ENCODE measurements around the gene GBF1.
A peak's percentile ranks its signal among the peaks of the same experiment; 100 is the strongest.

The GBF1 gene

GRCh38 chr10:102309236-102309635, 63.9 kb downstream of the GBF1 start:
- no peak for DNase-seq

- no peak for DNase-seq
These were observed 64.6 kb downstream of the GBF1 start for GRCh38 chr10:102309916-102310315.

GRCh38 chr10:102310361-102311024, 65.2 kb downstream of the GBF1 start:
- no peak for DNase-seq

DNA sequence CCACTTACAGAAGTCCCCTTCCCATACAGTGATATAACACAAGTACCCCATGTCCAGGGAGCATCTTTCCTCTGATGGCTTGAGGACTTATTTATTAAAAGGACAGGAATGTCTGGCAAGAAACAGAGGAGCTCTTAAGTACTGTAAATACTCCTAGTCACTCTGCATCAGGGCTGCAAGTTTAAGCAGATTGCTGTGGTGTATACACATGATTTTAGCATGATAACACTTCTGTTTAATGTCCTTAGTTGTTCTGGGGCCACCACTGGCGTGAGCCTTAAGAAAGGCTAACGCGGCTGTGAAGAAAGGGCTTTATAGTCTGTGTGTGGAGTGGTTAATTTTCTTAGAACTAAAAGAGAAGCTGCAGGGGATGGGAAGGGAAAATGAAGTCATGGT, 65.7 kb downstream of the GBF1 start:
- no peak for DNase-seq

DNA sequence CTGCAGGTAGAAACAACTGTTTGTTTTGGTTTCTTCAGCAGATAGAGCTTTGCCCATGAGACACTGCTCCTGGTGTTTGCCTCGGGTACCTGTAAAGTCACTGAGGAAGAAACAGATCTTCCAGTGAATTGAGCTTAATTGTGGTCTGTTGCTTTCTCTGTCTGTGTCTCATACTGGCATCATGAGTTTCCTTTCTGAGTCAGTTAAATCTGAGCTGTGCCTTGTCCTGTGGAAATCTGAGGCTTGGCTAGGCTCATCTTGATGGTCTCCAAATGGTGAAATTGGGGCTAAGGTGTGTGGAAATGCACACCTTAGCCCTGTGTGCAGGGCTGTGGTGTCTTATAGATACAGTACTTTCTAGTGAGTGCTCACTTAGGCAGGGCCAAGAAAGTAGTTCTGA, 67.4 kb downstream of the GBF1 start:
- no peak for DNase-seq

DNA sequence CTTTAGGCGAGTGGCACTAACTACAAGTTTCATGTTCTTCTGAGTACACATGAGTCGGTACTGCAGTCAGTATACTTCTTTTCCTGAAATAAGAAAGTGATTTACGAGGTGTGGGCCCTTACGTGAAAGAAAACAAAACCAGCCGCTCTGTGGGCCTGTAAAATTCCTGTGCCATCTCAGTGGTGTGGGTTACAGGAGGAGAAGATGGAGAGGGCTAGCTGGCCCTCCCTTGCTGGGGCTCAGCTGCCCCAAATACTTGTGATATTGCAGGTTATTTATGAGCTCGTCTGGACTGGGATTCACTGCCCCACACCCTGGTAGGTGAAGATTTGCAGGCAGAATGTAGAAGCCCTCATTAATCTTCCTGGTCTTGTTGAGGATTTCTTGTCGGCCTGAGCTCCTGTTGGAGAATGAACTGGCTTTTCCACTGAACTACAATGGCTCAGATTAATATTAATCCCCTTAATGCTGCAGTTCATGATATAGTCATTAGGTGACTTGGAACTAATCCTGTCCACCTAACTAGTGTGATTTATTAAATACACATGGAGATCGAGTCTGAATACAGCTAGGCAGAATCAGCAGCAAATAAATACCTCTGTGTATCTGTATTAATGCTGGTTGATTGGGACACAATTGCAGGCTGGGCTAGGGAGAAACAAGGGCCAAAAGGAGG, 68.0 kb downstream of the GBF1 start:
- no peak for DNase-seq

- no peak for DNase-seq
These were observed 69.5 kb downstream of the GBF1 start for GRCh38 chr10:102314801-102315200.

DNA sequence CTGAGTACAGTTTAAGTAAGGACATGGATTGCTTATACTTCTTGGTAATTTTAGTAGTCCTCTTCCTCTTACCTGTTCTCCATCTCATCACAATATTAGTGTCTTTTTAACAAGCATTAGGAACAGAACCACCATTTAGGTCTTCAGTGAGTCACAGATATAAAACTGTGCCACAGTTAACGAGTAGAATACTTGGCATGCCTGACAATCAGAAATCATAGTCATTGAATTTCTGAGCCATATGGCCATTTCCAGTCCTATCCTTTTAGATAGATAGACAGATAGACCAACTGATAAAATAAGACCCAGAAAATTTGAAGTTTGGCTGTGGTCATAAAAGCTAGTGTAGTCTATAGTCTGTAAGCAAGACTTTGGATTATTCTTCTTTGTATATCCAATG, 71.1 kb downstream of the GBF1 start:
- DNase-seq: no peak

GRCh38 chr10:102322914-102323313, 77.6 kb downstream of the GBF1 start:
- DNase-seq: no peak

GRCh38 chr10:102324061-102324460, 78.7 kb downstream of the GBF1 start:
- no peak for DNase-seq

DNA sequence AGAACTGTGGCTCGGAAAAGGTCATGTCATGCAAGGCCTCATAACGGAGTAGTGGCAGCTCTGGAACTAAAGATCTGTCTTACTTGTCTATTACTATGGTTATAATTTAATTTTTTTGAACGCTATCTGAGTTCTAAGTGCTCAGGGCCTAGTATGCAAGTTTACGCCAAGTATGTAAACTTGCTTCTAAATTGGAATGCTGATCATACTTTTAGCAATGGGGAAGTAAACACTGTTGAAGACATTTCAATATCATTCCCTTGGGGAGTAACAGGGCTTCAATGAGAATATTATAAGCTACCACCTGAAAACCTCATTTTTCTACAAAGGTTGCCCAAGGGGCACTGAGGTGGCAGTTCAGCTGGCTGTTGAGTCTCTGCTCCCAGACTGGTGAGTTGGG, 80.7 kb downstream of the GBF1 start:
- DNase-seq: no peak

- DNase-seq: no peak
These were observed 81.7 kb downstream of the GBF1 start for GRCh38 chr10:102327002-102327401.

DNA sequence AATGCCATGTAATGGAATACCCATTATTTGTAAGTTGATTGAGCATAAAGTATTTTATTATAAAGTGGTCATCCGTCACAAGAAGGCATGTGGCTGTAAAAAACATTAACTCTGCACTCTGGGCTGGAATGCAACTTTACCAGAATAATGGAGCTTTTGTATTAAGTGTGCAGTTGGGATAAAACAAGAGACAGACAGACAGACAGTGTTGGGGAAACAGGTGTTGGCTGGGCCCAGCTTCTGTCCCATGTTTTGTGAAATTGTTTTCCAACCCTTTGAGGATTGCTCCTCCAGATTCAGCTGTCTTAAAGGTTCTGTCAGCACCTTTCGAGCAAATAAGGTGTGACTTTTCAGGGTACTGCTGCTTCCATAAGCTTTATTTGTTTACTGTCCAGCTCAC, 82.3 kb downstream of the GBF1 start:
- DNase-seq: no peak

DNA sequence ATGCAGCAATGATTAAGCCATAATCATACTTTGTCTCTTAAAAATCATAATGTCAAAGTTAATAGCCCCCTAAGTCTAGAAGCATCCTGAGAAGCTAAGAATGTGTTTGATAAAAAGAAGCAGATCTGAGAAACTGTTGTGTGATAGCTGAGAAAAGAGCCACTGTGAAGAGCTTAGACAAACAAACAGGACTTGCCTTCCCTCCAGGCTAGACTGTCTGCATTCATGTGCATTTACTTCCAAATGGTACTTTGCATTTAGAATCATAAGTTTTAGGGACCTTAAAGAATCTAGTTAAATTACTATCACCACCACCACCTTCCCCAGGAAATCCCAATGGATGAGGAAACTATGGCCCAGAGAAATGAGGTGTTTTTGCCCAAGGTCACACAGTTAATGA, 87.4 kb downstream of the GBF1 start:
- no peak for DNase-seq

- DNase-seq: no peak
These were observed 88.8 kb downstream of the GBF1 start for GRCh38 chr10:102334101-102334500.

DNA sequence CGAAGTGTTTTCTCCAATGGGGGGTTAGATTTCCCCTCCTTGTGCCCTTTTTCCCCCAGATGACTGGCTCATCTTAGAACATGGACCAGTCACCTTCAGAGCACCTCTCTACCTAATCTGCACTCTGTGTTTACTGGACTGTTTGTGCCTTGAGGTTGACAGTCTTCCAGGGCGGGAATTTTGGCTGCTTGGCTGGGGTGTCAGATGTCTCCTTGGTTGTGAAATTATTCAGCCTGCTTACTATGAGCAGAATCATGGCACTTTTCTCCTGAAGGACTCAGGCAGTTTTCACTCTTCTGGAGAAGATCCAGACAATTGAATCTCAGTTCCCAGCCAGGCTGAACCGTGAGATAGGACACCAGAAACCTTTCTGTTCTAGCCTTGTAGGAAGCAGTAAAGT, 89.9 kb downstream of the GBF1 start:
- no peak for DNase-seq

DNA sequence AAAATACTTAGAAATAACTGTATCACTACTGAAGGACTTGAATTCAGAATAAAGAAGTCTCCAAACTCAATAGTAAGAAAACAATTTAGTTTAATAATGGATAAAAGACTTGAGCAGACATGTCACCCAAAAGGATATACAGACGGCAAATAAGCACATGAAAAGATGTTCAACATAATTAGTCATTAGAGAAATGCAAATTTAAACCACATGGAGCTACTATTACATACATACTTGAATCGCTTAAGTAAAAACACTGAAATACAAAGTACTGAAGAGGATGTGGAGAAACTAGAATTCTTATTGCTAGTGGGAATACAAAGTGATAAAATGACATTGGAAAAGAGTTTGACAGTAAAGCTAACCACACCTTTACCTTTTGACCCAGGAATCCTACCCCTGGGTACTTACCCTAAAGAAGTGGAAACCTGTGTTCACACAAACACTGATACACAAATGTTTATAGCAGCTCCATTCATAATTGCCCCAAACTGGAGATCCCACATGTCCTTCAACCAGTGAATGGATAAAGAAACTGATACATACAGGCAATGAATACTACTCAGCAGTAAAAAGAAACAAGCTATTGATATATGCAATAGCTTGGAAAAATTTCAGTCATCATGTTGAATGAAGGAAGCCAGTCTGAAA, 95.8 kb downstream of the GBF1 start:
- no peak for DNase-seq

DNA sequence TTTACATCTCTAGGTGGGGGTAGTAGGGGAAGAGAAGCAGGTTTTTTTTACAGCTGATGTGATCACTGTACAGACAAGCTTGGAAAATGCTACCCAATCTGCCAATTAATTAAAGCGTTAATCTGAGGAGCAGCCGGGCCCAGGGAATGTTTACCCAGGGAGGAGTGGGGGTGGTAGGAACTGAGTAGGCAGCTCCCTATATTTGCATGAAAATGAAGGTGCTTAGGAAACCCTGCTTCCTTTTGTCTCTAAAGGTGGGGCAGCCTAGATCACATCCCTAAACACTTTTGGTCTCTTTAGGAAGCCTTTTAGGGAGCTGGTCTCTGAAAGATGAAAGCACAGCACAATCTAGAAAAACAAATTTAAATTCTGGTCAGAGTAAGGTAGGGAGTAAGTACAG, 97.1 kb downstream of the GBF1 start:
- DNase-seq: no peak

- DNase-seq: no peak
These were observed 97.6 kb downstream of the GBF1 start for GRCh38 chr10:102342958-102343357.

DNA sequence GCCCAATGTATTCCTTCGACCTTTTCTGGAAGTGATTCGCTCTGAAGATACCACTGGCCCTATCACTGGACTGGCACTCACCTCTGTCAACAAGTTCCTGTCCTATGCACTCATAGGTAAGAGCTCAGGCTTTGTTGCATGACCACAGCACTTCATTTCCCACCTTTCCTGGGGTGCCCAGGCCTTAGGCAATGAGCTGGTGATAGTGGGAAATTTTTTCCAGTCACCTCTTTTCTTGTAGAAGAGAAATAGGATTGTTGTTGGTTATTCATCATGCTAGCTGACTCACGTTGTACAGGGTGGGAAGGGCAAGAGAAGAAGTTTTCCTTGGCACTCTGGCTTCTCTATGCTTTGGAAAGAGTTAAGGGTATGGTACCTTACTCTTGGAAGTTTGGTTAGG, 98.7 kb downstream of the GBF1 start:
- no peak for DNase-seq

GRCh38 chr10:102347236-102347828, 102.0 kb downstream of the GBF1 start:
- no peak for DNase-seq

- peak; percentile 32 to 87 for DNase-seq
These were observed 106.9 kb downstream of the GBF1 start for GRCh38 chr10:102352066-102352715.

GRCh38 chr10:102354451-102354850, 109.1 kb downstream of the GBF1 start:
- no peak for DNase-seq
